ENCODE data around the gene PPY. TPM values are rescaled to one million over a fixed set of nuclear protein-coding genes. Genes with fewer than 3 reads are reported as not detected.
"Not testable (repeated sequence)": the region's sequence is repeated elsewhere in the genome, so short reads cannot be mapped to it uniquely, and the experiment has no call there.

Gene PPY
- total RNA-seq, 2 experiments from 2014 or later = not detected

DNA sequence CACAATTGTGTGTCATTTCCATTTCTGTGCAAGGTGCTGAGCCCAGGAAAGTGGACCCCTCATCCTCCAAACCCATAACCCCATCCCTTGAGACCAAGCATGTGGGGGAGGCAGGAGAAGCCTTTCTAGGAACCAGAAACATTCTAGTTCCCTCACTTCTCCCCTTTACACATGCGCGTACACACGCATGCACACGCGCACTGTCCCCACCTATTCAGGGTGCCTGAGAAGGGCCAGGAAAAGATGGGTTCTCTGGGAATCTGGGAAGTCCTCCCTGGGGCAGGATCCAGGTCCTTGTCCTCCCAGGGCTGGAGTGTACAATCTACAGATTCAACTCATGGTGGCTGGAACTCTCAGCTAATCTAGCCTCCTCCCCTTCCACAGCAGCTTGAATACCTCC is 2.4 kb downstream of the PPY start:
- ATAC-seq (no peak), DNase-seq (no peak)
- peaks cover 13% of the 10 kb centered on the region for H3K4me1 Mint-ChIP-seq (ENCODE audit: low read depth)
- POLR2A ChIA-PET = no interaction called here
- CTCF ChIA-PET = interaction anchor here (1.0 to 3.9 kb wide), 8 partner anchors 12 to 102 kb away, joined by 3 to 13 read pairs (median 4); no protein-coding TSS in a partner anchor
- intact Hi-C loops (cut with micrococcal nuclease) = no loop called here
- peaks cover 5% of the 10 kb centered on the region for H3K27me3 Mint-ChIP-seq
- H3K27ac Mint-ChIP-seq = no peak overlapping the region
- H3K36me3 Mint-ChIP-seq (ENCODE audit: low read depth) = no peaks in the 10 kb centered on the region
- TF ChIP-seq, protein P1, sequence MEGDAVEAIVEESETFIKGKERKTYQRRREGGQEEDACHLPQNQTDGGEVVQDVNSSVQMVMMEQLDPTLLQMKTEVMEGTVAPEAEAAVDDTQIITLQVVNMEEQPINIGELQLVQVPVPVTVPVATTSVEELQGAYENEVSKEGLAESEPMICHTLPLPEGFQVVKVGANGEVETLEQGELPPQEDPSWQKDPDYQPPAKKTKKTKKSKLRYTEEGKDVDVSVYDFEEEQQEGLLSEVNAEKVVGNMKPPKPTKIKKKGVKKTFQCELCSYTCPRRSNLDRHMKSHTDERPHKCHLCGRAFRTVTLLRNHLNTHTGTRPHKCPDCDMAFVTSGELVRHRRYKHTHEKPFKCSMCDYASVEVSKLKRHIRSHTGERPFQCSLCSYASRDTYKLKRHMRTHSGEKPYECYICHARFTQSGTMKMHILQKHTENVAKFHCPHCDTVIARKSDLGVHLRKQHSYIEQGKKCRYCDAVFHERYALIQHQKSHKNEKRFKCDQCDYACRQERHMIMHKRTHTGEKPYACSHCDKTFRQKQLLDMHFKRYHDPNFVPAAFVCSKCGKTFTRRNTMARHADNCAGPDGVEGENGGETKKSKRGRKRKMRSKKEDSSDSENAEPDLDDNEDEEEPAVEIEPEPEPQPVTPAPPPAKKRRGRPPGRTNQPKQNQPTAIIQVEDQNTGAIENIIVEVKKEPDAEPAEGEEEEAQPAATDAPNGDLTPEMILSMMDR (IDR thresholded peaks at IDR 0.05) = no peak
- H3K9me3 Mint-ChIP-seq = no peaks in the 10 kb centered on the region
- no peak overlapping the region for H3K4me3 Mint-ChIP-seq

DNA sequence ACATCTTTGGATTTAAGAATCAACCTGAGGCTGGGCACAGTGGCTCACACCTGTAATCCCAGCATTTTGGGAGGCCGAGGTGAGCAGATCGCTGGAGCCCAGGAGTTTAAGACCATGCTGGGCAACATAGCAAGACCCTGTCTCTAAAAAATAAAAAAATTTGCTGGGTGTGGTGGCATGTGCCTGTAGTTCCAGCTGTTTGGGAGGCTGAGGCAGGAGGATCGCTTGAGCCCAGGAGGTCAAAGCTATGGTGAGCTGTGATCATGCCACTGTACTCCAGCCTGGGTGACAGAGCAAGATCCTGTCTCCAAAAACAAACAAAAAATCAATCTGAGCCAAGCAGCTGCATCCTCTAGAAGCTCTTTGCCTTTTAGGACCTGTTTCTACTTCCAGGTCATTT is 2.8 kb downstream of the PPY start:
- CTCF ChIA-PET = interaction anchor here (1.0 to 3.9 kb wide), 9 partner anchors 11 to 102 kb away, joined by 3 to 13 read pairs (median 4); no protein-coding TSS in a partner anchor
- DNase-seq; H3K36me3 Mint-ChIP-seq (ENCODE audit: low read depth); intact Hi-C loops (cut with micrococcal nuclease); H3K27ac Mint-ChIP-seq; H3K27me3 Mint-ChIP-seq; H3K9me3 Mint-ChIP-seq; POLR2A ChIA-PET; ATAC-seq: not testable (repeated sequence)
- peak overlapping the region; percentile 60 for H3K4me3 Mint-ChIP-seq
- H3K4me1 Mint-ChIP-seq (ENCODE audit: low read depth) = peaks cover 10% of the 10 kb centered on the region

DNA sequence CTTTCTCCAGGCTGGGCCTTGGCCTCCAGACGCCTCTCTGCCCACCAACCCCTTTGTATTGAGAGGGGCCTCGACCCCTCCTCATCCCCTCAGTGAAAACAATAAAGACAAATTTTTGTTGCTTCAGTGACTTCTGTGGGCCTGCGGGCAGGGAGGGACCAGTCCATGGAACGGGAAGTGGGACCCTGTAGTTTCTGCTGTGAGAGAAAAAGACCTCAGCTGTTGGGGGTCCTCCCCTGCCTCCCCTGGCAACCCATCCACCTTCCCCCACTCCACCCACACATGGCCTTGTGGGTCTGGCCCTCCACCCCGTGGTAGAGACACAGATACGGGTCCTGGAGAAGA is 3.5 kb downstream of the PPY start:
- peaks cover 10% of the 10 kb centered on the region for H3K4me1 Mint-ChIP-seq (ENCODE audit: low read depth)
- intact Hi-C loops (cut with micrococcal nuclease) = no loop called here
- no peaks in the 10 kb centered on the region for H3K36me3 Mint-ChIP-seq (ENCODE audit: low read depth)
- TF ChIP-seq, protein P1 (IDR thresholded peaks at IDR 0.05) = no peak
- POLR2A ChIA-PET = interaction anchor here (0.6 to 1.1 kb wide), 2 partner anchors 10 to 48 kb away, joined by 3 read pairs; no protein-coding TSS in a partner anchor
- H3K27me3 Mint-ChIP-seq = peaks cover 5% of the 10 kb centered on the region
- ATAC-seq (no peak), DNase-seq (no peak)
- H3K27ac Mint-ChIP-seq = no peak overlapping the region
- CTCF ChIA-PET = interaction anchor here (0.7 to 3.9 kb wide), 8 partner anchors 12 to 61 kb away, joined by 3 to 13 read pairs (median 4); no protein-coding TSS in a partner anchor
- H3K4me3 Mint-ChIP-seq = peak overlapping the region; percentile 60
- H3K9me3 Mint-ChIP-seq = no peaks in the 10 kb centered on the region

DNA sequence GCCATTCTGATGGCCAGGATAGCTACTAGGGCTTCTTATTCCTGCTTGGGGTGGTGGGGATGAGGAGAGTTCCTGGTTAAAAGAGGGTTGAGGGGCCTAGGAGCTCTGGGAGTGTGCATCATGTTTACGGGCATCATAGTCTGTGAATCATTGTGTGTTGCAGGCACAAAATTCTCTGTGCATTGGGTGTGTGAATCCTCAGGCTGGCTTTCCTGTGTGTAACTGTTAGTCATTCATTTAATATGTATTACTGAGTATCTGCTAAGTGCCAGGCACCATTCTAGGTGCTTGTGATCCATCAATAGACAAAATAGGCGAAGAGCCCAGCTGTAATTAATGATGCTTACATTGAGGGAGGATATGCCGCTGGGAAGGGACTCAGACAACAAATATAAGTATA is 5.8 kb downstream of the PPY start:
- no peaks in the 10 kb centered on the region for H3K9me3 Mint-ChIP-seq
- no peak overlapping the region for H3K27ac Mint-ChIP-seq
- peaks cover 5% of the 10 kb centered on the region for H3K27me3 Mint-ChIP-seq
- TF ChIP-seq, protein P1 (IDR thresholded peaks at IDR 0.05) = no peak
- H3K4me3 Mint-ChIP-seq = no peak overlapping the region
- ChIA-PET CTCF (interaction anchor here (1.0 to 1.5 kb wide), 3 partner anchors 9 to 59 kb away, joined by 4 read pairs; no protein-coding TSS in a partner anchor), POLR2A (no interaction called here)
- DNase-seq = no peak
- H3K4me1 Mint-ChIP-seq (ENCODE audit: low read depth) = peaks cover 10% of the 10 kb centered on the region
- ATAC-seq = no peak
- intact Hi-C loops (cut with micrococcal nuclease) = no loop called here
- H3K36me3 Mint-ChIP-seq (ENCODE audit: low read depth) = no peaks in the 10 kb centered on the region

DNA sequence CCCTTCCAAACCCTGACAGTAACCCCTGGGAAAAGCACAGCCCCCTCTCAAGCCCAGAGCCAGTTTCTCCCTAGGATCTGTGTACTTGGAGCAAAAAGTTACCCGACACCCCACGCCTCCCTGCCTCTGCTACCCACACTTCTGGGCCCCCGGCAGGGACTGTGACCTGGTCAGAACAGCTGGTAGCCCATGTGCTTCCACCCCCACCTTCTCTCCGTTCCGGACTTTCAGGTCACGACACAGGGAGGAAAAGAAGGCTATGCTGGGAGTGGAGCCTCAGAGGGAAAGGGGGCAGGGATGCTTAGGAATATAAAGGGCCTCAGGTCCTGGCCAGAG is 6.4 kb downstream of the PPY start:
- TF ChIP-seq, protein P1 (IDR thresholded peaks at IDR 0.05) = no peak
- H3K4me3 Mint-ChIP-seq = no peak overlapping the region
- intact Hi-C loops (cut with micrococcal nuclease) = no loop called here
- DNase-seq (no peak), ATAC-seq (no peak)
- peaks cover 10% of the 10 kb centered on the region for H3K4me1 Mint-ChIP-seq (ENCODE audit: low read depth)
- H3K36me3 Mint-ChIP-seq (ENCODE audit: low read depth) = no peaks in the 10 kb centered on the region
- ChIA-PET POLR2A (no interaction called here), CTCF (interaction anchor here (1.0 to 1.4 kb wide), 3 partner anchors 8 to 47 kb away, joined by 4 to 6 read pairs (median 4); no protein-coding TSS in a partner anchor)
- no peak overlapping the region for H3K27ac Mint-ChIP-seq
- no peaks in the 10 kb centered on the region for H3K9me3 Mint-ChIP-seq
- peaks cover 5% of the 10 kb centered on the region for H3K27me3 Mint-ChIP-seq
